ENCODE measurements around the gene KRT72.

Gene KRT72

GRCh38 chr12:52629281-52630007 is 28.2 kb upstream of the KRT72 start:
- no peak for DNase-seq

GRCh38 chr12:52628841-52629240 is 27.6 kb upstream of the KRT72 start:
- DNase-seq: no peak

GRCh38 chr12:52628111-52628507 is 26.8 kb upstream of the KRT72 start:
- DNase-seq: no peak

GRCh38 chr12:52627395-52628110 is 26.3 kb upstream of the KRT72 start:
- DNase-seq: no peak

GRCh38 chr12:52622349-52622748 is 21.1 kb upstream of the KRT72 start:
- DNase-seq: no peak

- DNase-seq: no peak
Measured at GRCh38 chr12:52618866-52619265, 17.6 kb upstream of the KRT72 start.

- no peak for DNase-seq
Measured at GRCh38 chr12:52618216-52618615, 17.0 kb upstream of the KRT72 start, which contains the start of gene KRT73. TSS of gene KRT73 (minus strand) at chr12:52618559. CDS start at chr12:52618524, 35 bp downstream.

- DNase-seq: no peak
Measured at GRCh38 chr12:52617403-52617785, 16.1 kb upstream of the KRT72 start.

- no peak for DNase-seq
Measured at GRCh38 chr12:52616680-52617402, 15.6 kb upstream of the KRT72 start.

- no peak for DNase-seq
Measured at GRCh38 chr12:52615912-52616311, 14.6 kb upstream of the KRT72 start.

- DNase-seq: no peak
Measured at GRCh38 chr12:52615208-52615868, 14.1 kb upstream of the KRT72 start.

GRCh38 chr12:52614381-52615207 is 13.3 kb upstream of the KRT72 start:
- DNase-seq: no peak

GRCh38 chr12:52613384-52614030 is 12.2 kb upstream of the KRT72 start:
- DNase-seq: no peak

GRCh38 chr12:52612431-52613383 is 11.4 kb upstream of the KRT72 start:
- DNase-seq: no peak

GRCh38 chr12:52611080-52611468 is 9.8 kb upstream of the KRT72 start:
- DNase-seq: no peak

- DNase-seq: no peak
Measured at GRCh38 chr12:52608826-52609630, 7.8 kb upstream of the KRT72 start.

GRCh38 chr12:52608161-52608560 is 6.9 kb upstream of the KRT72 start:
- no peak for DNase-seq

GRCh38 chr12:52607314-52607713 is 6.1 kb upstream of the KRT72 start:
- no peak for DNase-seq

- DNase-seq: no peak
Measured at GRCh38 chr12:52606581-52607218, 5.4 kb upstream of the KRT72 start.

Measured in DMS79 treated with DMSO at 0.1 percent for 48 hours (cell line).